ENCODE measurements around the gene RAI1.
"Not testable (repeated sequence)": the region's sequence is repeated elsewhere in the genome, so short reads cannot be mapped to it uniquely, and the experiment has no call there.

Gene RAI1

DNA sequence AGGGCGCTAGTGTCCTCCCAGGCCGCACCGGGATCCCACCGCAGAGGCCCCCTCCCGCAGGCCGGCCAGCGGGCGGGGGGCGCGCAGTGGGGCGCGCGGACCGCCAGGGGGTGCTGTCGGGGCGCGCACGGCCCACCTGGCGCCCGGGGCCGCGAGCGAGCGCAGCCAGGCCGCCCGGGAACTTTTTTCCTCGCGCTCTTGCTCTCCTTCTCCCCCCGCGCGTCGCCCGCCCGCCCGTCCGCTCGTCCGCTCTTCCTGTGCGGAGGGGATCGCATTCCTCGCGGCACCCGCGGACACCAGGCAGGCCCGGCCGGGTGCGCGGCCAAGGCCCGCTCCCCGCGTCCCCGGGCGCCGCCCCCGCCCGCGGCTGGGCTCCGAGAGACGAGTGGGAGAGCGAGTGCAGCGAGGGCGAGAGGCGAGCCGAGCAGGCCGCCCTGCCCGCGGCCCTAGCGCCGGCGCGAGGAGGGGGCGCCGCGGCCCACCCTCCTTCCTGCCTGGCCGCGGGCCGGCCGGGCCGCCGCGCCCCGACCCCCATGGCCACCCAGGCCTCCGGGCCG lies at the start of gene RAI1:
Gene RAI1, plus strand, starts transcription at position 272 of the 557 bp plus-strand sequence. CDS start 111,491 bp downstream, outside the sequence.
- FAIRE-seq = no peak

DNA sequence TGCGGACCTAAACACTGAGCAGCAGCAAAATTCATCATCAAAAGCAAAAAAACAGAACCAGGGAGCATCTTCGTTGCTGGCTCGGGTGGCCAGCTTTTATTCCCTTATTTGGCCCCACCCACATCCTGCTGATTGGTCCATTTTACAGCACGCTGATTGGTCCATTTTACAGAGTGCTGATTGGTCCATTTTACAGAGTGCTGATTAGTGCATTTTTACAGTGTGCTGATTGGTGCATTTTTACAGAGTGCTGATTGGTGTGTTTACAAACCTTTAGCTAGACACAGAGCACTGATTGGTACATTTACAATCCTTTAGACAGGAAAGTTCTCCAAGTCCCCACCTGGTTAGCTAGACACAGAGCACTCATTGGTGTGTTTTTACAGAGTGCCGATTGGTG lies 48.6 kb upstream of the RAI1 start:
- FAIRE-seq = not testable (repeated sequence)

- no peak for FAIRE-seq
These were observed 47.9 kb upstream of the RAI1 start for GRCh38 chr17:17633310-17633709.

- FAIRE-seq = no peak
These were observed 46.1 kb upstream of the RAI1 start for GRCh38 chr17:17635126-17635525.

DNA sequence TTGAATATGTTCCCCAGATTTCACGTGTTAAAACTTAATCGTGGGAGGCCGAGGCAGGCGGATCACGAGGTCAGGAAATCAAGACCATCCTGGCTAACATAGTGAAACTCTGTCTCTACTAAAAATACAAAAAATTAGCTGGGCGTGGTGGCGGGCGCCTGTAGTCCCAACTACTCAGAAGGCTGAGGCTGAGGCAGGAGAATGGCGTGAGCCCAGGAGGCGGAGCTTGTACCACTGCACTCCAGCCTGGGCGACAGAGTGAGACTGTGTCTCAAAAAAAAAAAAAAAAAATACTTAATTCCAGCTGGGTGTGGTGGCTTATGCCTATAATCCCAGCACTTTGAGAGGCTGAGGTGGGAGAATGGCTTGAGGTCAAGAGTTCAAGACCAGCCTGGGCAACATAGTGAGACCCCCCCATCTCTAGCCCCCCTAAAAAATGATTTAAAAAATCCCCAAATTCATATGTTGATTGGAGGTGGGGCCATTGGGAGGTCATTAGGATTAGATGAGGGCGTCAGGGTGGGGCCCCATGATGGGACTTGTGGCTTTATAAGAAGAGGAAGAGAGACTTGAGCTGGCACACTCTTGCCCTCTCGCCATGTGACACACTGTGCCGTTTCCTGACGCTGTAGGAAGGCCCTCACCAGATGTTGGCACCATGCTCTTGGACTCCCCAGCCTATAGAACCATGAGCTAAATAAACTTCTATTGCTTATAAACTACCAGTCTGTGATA lies 45.6 kb upstream of the RAI1 start:
- not testable (repeated sequence) for FAIRE-seq

DNA sequence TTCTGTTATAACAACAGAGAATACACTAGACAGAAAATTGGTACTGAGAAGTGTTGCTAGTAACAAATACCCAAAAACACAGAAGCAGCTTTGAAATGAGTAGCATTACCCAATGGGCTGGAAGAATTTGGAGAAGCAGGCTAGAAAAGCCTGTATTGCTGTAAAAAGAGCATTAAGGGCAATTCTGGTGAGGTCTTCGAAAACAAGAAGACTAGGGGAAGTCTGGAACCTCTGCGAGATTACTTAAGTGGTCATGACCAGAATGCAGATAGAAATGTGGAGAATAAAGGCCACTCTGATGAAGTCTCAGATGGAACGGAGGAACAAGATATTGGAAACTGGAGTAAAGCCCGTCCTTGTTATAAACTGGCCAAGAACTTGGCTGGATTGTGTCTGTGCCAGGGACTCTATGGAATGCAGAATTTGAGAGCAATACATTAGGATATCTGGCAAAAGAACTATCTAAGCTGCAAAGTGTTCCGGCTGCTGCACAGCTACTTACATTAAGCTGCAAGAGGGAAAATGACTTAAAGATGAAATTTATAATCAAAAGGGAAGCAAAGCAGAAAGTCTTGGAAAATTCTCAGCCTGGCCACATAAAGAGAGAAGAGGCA lies 44.9 kb upstream of the RAI1 start:
- no peak for FAIRE-seq

GRCh38 chr17:17638467-17638866 lies 42.8 kb upstream of the RAI1 start:
- FAIRE-seq = no peak

DNA sequence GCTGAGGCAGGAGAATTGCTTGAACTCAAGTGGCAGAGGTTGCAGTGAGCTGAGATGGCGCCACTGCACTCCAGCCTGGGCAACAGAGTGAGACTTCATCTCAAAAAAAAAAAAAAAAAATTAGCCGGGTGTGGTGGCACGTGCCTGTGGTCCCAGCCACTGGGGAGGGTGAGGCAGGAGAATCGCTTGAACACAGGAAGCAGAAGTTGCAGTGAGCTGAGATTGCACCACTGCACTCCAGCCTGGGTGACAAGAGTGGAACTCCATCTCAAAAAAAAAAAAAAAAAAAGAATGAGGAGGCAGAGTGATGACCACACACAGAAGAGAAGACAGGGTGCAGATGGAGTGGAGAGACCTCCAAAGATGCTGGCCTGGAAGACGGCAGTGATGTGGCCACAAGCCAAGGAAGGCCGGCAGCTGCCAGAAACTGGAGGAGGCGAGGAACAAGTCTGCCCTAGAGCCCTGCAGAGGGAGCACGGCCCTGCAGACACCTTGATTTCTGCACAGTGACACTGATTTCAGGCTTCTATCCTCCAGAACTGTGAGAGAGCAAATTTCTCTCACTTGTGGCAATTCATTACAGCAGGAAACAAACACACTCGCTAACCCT lies 41.5 kb upstream of the RAI1 start:
- FAIRE-seq = not testable (repeated sequence)

GRCh38 chr17:17641621-17642409 lies 39.4 kb upstream of the RAI1 start:
- FAIRE-seq = peak; percentile 97

DNA sequence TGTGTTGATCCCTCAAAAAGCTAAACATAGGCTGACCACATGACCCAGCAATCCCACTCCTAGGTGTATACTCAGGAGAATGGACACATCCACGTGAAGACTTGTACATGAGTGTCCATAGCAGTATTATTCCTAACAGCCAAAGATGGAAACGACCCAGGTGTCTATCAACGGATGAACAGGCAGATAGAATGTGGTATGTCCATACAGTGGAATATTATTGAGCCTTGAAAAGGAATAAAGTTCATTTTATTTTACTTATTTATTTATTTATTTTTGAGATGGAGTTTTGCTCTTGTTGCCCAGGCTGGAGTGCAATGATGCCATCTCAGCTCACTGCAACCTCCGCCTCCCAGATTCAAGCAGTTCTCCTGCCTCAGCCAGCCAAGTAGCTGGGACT lies 36.1 kb upstream of the RAI1 start:
- FAIRE-seq = not testable (repeated sequence)

DNA sequence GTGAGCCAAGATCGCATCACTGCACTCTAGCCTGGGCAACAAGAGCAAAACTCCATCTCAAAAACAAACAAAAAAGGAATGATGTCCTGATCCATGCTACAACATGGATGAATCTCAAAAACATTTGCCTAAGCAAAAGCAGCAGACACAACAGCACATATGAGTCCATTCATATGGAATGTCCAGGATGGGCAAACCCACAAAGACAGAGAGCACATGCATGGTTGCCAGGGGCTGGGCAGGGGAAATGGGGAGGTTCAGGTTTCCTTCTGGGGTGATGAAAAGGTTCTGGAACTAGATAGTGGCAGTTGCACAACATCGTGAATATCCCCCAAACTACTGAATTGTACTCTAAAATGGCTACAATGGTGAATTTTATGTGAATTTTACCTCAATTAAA lies 35.3 kb upstream of the RAI1 start:
- FAIRE-seq = no peak

DNA sequence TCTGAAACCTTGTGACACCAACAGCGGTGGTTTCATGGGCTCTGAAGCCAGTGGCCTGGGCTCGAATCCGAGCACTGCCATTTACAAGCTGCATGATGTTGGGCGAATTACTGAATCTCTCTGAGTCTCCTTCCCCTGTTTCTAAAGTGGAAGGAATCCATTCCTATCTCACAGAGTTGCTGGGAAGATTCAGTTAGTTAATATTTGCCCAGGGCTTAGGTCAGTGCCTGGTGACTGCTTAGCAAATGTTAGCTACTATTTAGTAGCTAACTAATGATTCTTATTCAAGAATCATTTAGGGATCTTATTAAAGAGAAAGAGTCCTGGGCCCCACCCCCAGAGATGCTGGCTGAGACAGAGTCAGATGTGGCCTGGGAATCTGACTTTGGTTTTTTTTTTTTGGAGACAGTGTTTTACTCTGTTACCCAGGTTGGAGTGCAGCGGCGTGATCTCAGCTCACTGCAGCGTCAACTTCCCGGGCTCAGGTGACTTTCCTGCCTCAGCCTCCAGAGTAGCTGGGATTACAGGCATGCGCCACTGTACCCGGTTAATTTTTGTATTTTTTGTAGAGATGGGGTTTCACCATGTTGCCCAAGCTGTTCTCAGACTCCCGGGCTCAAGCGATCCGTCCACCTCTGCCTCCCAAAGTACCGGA lies 33.6 kb upstream of the RAI1 start:
- FAIRE-seq = no peak

DNA sequence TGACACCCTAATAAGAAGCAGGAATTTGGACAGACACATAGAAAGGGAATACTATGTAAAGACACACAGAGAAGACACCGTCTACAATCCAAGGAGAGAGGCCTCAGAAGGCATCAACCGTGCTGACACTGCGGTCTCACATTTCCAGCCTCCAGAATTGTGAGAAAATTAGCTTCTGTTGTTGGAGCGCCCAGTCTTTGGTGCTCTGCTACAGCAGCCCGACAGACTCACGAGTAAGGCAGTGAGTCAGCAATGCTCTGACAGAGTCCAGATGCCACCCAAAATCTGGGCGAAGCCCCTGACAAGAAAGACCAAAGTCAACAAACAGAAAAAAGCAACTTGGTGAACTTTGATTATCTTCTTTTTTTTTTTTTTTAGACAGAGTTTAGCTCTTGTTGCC lies 32.5 kb upstream of the RAI1 start:
- no peak for FAIRE-seq

DNA sequence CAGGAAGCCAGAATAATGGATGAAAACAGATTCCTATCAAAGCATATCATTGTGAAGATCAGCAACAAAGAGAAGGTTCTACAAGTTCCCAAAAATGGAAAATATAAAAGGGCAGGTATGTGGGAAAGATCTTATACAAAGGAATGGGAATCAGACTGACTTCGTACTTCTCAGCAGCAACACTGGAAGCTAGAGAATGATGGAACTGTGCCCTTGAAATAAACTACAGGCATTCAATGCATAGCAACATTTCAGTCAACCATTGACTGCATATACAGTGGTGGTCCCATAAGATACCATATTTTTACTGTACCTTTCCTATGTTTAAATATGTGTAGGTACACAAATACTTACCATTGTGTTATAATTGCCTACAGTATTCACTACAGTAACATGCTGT lies 30.3 kb upstream of the RAI1 start:
- no peak for FAIRE-seq

DNA sequence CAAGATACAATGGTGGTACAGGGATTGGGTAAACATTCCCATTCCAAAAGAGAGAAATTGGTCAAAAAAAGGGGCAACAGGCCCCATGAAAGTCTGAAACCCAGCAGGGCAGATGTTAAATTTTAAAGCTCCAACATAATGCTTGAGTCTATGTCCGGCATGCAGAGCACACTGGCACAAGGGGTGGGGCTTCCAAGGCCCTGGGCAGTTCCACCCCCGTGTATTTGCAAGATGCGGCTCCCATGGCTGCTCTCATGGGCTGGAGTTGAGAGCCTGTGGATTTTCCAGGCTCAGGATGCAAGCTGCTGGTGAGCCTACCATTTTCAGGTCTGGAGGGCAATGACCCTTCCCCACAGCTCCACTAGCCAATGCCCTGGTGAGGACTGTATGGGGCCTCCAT lies 27.9 kb upstream of the RAI1 start:
- FAIRE-seq = no peak

GRCh38 chr17:17659340-17659739 lies 21.9 kb upstream of the RAI1 start:
- FAIRE-seq = no peak

DNA sequence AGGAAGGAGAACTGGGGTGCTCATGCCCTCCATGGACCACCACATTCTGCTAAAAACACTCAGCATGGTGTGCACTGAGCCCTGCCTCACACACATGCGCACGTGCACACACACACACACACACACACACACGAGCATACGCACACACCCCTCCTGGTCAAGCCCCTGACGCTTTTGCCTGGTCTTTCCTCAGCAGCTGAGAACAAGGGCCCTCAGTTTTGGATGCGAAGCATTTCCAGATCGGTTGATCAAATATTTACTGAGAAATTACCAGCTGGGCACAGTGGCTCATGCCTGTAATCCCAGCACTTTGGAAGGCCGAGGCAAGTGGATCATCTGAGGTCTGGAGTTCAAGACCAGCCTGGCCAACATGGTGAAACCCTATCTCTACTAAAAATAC lies 20.1 kb upstream of the RAI1 start:
- no peak for FAIRE-seq

- no peak for FAIRE-seq
These were observed 19.3 kb upstream of the RAI1 start for GRCh38 chr17:17661834-17662385.

GRCh38 chr17:17663160-17664063 lies 17.8 kb upstream of the RAI1 start:
- FAIRE-seq = no peak

- FAIRE-seq = no peak
These were observed 17.2 kb upstream of the RAI1 start for GRCh38 chr17:17664064-17664452.

GRCh38 chr17:17665255-17665654 lies 16.0 kb upstream of the RAI1 start:
- FAIRE-seq = no peak
